GM18526 (cell line): ENCODE measurements around the gene SCFD2.

Experiments used
- POLR2A ChIP-seq: IDR thresholded peaks from 3 replicates; pipeline ENCODE4 v1.6.1; 2011; ENCODE audit not compliant: insufficient read length; ENCODE audit errors: extremely low read depth

The SCFD2 gene

DNA sequence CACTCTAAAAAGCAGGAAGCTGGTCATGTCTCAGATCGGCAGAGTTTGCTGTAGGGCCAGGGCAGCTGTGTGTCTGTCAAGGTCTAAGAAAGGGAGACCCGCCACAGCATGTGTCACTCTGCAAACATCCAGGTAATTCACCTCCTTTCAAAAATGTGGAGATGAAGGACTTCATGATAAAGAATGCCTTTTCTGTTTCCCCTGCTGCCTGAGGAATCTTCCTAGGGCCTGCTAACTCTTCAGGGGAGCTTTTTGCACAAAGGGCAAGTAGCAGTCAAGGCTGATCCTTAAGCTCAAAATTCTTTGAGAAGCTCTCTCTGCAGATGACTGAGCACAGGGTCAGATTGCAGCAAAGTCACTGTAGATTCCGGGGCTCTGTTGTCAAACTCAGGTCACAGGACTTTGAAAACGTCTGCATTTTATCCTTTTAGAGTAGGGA lies 482.7 kb downstream of the SCFD2 start:
- no peak for TF ChIP-seq POLR2A

DNA sequence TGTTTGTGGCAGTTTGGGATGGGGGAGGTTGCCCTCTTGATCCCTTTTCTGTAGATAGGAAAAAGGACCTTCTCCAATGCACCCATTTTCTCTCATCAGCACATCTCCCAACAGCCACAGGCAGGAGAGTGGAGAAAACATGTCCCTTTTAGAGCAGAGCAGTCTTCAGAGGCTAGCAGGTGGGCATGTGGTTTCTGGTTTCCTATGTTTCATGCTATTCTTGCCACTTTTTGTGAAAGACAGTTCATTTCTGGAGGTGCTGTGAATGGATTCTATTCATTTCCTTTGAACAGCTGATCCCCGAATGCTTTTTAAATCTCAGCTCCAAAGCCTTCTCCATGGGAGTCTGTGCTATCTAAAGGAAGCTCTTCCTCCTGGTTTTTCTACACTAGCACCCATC lies 484.9 kb downstream of the SCFD2 start:
- TF ChIP-seq POLR2A = no peak

DNA sequence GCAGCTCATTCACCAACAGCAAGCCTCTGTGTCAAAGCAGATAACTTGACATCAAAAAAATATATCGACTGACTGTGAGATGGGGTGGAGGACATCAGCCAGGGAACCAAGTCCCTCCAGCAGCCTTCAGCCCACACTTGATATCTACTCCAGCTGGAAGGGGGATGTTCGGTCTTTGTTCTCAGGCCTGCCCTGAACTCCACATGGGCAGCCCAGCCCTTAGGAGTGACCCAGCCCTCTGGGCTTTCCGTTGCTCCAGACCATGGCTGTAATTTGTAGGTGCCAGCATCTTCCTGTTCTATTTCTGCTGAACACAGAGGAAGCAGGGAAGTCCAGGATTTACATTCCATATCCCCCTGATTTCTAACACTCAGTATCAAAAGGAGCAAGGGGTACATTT lies 486.4 kb downstream of the SCFD2 start:
- TF ChIP-seq POLR2A = no peak

DNA sequence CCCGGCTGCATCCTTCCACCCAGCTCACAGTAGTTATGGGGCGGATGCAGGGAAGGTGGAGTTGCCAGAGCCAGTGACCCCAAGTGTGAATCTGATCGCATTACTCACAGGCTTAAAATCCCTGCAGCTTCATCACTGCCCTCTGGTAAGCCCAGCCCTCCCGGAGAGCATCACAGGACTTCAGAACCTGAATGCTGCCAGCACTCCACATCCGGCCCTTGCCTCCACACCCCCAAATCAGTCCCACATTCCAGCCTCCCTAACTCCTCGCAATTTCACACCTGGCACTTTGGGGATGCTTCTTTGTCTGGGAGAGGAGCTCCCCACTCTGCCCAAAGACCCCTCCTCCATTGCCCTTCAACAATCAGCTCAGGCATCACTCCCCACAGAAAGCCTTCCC lies 488.2 kb downstream of the SCFD2 start:
- TF ChIP-seq POLR2A = no peak

DNA sequence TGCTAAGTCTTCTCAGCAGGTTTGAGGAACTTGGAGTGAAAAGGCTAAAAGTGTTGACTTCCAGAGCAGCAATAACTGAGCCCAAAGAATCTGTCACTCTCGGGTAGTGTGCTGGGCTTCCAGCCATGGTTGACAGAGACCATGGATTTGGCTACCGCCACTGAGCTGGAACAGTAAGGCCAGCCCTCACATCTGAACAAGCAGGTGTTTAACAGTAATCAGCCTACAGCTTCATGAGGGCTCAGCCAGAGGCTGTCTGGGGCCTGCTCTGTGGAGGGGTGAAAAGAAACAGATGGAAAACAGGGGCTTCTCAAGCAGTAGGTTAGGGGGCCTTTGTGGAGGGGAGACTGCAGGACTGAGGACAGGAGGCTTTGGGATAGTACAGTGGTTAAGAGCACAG lies 488.8 kb downstream of the SCFD2 start:
- TF ChIP-seq POLR2A = no peak

DNA sequence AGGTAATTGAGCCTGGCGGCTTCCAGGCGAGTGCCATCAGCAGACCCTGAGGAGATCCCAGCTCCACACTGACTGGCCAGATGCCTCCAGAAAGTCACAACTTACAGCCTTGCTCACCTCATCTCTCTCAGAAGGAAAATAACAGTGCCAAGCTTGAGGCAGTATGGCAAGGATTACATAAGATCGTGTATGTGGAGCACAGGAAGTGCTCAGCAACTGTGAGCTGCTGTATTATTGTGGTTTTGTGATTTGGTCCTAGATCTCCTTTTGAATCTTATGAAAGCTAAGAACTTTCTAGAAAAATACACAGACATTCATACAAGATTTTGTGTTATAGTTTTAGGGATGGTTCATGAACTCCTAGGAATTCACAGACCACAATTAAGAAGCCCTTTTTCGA lies 489.8 kb downstream of the SCFD2 start:
- no peak for TF ChIP-seq POLR2A

DNA sequence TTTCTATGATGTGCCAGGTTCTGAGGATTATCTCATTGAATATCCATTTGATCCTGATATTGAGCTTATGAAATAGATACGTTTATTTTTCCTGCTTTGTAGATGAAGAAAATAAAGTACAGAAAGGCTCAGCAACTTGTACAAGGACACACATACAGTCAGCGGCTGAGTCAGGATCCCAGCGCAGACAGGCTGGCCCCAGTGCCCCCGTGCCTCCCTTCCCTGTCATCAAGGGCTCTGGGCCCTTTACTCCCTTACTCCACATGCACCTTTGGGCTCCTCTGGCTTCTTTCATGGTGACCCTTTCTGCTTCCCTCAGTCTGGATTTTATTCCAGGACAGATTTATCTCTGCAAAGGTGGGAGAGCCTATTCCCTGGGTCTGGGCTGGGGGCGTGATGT lies 490.9 kb downstream of the SCFD2 start:
- TF ChIP-seq POLR2A = no peak

DNA sequence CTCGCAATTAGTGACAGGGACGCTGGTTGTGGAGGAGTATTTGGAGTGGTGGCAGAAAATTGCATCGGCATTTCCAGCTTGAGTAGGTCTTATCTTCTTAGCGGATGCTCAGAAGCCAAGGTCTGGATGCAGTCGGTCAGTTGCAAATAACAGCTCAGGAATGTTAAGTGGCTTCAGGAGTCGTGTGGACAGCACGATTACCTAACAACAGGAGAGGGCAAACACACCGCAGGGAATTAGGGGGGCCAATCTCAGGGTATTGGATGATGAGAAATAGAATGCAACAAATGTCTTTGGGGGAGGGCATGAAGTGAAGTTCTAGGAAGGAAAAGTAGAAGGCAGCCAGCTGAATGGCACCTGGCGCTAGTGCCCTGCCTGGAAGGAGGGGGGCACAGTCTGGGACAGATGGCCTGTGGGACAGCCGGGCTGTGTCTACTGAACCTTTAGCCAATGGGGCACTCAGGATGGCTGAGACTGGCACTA lies 492.0 kb downstream of the SCFD2 start:
- TF ChIP-seq POLR2A = no peak

DNA sequence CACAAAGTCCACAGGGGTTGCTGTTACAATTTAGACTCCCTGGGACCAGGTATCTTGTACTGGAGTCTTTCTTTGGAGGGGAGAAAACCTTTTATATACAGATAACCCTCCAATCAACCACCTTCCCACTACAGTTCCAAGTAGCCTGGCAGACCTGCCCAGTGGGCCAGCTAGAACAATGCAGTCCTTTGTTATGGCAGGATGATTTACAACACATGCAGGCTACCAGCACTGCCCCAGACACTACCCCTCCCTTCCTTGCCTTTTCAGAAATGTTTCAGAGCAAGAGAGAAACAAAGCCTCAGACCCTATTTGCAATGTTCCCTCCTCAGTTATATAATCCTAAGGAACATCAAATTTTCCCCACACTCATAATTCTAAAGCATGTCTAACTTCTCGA lies 492.7 kb downstream of the SCFD2 start:
- TF ChIP-seq POLR2A = no peak

DNA sequence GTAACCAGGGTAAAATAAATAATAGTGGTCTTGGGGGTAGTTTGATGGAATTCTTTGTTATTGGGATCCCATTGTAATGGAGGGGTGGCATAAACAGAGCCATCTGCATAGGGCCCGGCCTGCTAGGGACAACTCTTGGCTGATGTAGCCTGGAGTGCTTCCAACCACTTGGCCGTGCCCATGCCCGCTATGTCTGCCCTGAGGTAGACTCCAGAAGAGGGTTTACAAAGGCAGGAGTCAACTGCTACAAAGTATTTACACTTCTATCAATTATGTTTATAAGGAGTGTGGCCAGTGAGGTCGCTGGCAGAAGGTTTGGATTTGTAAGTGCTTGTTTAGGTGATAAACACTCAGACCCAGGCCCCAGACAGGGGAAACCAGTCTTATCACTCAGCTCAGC lies 495.6 kb downstream of the SCFD2 start:
- TF ChIP-seq POLR2A = no peak

DNA sequence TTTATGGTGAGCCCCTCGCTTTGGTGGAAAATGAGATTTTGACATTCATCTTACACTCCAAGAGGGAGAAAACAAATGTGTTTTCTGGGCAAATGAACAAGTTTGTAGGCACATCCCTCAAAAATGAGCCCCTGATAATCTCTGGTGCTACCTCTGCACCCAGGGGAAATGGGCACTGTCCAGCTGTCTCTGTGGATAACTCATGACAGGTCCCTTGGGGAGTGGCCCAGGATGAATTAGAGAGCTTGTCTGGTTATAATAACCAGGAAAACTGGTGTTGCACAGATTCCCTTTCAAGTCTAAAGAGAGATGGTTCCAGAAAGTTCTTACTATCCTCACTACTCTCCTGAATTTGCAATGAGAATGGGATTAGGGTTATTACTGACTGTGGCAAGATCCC lies 496.2 kb downstream of the SCFD2 start:
- no peak for TF ChIP-seq POLR2A

DNA sequence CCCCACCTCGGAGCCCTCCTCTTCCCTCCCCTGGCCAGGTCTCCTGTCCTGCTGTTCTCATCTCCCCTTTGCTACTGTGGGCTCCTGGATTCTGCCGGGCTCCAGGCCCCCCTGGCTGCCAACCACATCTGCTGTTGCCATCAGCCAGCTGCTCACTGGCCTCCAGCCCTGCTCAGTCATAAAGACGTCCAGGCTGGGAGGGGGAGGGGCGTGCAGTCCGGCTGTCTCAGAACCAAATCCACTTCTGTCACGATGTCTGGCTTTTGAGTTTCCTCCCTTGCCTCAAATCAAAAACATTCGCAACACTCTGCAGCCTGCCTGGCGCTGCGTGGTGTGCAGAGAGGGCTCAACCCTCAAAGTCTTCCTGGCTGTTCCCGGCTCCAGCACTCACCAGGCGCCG lies 496.7 kb downstream of the SCFD2 start:
- no peak for TF ChIP-seq POLR2A

DNA sequence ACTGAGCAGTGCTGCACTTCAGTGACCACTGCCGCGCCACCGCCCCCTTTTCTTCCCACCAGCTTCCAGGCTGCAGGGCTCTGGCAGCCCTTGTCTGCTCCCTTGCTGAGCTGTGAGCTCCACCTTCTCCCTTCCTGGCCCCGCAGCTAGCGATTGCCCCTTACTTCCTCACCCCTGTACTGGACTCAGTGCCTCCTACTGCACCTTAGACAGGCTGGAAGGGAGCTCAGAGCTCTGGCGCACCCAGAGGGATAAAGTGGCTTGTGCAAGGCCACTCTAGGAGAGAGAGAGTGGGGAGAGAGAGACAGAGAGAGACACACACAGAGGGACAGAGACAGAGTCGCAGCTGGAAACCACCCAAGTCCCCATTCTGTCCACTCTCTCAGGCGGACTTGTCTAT lies 497.7 kb downstream of the SCFD2 start:
- TF ChIP-seq POLR2A = no peak

DNA sequence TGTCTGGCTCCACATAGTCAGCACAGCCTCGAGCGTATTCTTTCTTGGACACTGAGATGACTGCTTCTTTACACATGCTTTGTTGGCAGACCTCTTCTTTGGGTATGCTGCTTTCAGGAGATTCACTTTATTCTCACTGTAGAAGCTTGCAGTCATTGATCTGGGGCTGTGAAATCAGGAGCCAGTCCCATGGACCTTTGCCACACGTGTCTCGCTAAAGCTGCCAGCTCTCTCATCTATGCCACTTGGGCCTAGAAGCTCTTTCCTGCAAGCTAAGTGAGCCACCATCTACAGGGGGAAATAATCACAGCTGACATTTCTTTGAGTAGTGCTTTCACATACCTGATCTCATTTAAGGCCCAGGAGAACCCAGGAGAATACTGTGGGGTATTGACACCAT lies 498.7 kb downstream of the SCFD2 start:
- TF ChIP-seq POLR2A = no peak

DNA sequence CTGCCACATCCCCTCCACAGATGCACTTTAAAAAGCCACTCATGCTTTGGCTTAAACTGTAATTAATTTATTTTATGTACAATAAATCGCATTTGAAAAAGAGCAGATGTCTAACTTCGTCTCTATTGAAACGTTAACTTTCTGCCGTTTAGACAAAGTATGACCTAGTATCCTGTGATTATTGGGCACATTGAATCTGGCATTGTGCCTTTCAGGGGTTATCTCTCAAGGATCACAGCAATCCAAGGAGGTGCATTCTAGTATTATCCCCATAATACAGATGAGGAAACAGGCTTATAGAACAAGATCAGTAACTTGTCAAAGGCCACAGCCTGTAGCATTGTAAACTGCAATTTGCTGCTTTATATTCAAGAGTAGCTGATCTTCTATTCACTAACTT lies 499.1 kb downstream of the SCFD2 start:
- no peak for TF ChIP-seq POLR2A

DNA sequence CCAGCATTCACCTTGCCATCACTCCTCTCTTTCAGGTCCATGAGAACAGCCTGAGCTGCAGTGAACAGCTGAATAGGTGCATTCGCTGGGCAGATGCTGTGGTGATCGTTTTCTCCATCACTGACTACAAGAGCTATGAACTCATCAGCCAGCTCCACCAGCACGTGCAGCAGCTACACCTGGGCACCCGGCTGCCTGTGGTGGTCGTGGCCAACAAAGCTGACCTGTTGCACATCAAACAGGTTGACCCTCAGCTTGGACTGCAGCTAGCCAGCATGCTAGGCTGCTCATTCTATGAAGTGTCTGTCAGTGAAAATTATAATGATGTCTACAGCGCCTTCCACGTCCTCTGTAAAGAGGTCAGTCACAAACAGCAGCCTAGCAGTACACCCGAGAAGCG lies 500.6 kb downstream of the SCFD2 start:
- no peak for TF ChIP-seq POLR2A

DNA sequence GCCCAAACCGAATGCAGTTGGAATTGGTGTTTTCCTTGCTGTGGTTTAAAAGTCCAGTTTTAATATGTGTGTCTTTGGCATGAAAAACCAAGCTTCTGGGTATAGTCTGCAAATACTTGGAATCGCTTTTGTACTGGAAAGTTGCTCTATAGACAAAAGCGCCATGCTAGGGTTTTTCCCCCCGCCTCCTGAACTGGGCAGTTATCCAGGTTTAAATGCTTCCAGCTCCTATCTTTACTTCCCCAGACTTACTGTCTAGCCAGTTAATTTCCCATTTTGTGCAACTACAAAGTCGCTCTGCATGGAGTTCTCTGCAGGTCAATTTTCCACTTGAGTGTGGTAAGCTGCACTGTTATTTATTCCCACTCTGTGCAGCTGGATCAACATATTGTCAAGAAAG lies 501.1 kb downstream of the SCFD2 start:
- no peak for TF ChIP-seq POLR2A

DNA sequence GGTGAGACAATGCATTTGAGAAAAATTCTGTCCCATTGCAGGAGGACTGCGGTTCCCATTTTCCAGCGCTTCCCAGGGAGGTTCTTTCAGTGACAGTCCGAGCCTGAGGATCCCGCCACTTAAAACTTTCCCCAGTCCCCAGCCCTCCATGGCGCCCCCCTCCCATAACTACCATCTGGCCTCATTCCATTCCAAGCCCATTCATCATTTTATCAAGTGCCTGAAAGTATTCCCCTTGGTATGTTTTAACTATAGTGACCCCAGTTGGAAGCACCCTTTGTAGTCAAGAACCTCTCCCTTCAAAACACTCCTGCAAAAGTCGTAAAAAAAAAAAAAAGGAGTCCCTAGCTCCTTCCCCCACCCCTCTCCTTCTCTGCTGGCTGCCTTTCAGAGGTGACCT lies 502.5 kb downstream of the SCFD2 start:
- no peak for TF ChIP-seq POLR2A
